Stimulated activated CD4-positive, alpha-beta T cell treated with anti-CD3 and anti-CD28 coated beads, Interleukin-1b, Interleukin-23, amount 100 ng/mL, for 24 hours (primary cell): ENCODE results near the gene ERMP1.
"Not testable (repeated sequence)": the region's sequence is repeated elsewhere in the genome, so short reads cannot be mapped to it uniquely, and the experiment has no call there.

ENCODE experiments used
- DNase-seq, 4 experiments: peaks; one replicate each; pipeline ENCODE4 v3.0.0-alpha.2; 2020; ENCODE audit warnings: low read depth in 4 of 4, low spot score in 1 of 4

The ERMP1 gene, protein sequence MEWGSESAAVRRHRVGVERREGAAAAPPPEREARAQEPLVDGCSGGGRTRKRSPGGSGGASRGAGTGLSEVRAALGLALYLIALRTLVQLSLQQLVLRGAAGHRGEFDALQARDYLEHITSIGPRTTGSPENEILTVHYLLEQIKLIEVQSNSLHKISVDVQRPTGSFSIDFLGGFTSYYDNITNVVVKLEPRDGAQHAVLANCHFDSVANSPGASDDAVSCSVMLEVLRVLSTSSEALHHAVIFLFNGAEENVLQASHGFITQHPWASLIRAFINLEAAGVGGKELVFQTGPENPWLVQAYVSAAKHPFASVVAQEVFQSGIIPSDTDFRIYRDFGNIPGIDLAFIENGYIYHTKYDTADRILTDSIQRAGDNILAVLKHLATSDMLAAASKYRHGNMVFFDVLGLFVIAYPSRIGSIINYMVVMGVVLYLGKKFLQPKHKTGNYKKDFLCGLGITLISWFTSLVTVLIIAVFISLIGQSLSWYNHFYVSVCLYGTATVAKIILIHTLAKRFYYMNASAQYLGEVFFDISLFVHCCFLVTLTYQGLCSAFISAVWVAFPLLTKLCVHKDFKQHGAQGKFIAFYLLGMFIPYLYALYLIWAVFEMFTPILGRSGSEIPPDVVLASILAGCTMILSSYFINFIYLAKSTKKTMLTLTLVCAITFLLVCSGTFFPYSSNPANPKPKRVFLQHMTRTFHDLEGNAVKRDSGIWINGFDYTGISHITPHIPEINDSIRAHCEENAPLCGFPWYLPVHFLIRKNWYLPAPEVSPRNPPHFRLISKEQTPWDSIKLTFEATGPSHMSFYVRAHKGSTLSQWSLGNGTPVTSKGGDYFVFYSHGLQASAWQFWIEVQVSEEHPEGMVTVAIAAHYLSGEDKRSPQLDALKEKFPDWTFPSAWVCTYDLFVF

DNA sequence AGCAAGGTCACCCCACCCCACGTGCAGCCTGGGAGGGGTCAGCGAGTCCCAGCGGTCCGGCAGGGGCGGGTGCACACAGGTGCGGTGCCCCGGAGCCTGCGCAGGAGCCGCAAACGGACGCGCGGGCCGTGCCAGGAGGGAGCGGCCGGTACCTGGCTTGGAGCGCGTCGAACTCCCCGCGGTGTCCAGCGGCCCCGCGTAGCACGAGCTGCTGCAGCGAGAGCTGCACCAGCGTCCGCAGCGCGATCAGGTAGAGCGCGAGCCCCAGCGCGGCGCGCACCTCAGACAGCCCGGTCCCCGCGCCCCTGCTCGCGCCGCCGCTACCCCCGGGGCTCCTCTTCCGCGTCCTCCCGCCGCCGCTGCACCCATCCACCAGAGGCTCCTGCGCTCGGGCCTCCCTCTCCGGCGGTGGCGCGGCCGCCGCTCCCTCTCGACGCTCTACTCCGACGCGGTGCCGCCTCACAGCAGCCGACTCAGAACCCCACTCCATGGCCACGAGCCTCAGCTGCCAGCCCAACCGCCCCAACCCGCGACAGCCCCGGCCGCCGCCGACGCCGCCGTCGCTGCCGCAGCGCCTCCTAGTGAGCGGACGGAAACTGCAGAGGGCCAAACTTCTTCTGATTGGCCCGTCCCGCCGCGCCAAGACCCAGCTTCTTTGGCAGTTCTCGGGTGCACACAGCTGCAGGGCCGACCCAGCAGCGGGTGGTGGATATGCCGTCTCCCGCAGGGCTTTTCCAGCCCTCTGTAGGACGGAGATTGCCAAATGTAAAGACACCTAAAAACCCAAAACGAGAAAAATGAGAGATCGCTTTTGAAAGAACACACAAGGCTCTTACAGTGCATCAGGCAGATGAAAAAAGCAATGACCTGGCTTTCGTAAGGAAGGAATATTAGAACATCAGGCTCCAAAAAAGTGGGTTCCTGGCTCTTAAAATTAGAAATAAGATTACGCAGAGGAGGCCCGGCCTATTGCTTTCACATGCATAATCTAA, at the start of gene ERMP1:
TSS of gene ERMP1 (minus strand) at position 580 of the 992 bp plus-strand sequence. CDS start at position 490, 90 bp downstream.
- DNase-seq = peak; percentile 71 to 88 (median 84)

DNA sequence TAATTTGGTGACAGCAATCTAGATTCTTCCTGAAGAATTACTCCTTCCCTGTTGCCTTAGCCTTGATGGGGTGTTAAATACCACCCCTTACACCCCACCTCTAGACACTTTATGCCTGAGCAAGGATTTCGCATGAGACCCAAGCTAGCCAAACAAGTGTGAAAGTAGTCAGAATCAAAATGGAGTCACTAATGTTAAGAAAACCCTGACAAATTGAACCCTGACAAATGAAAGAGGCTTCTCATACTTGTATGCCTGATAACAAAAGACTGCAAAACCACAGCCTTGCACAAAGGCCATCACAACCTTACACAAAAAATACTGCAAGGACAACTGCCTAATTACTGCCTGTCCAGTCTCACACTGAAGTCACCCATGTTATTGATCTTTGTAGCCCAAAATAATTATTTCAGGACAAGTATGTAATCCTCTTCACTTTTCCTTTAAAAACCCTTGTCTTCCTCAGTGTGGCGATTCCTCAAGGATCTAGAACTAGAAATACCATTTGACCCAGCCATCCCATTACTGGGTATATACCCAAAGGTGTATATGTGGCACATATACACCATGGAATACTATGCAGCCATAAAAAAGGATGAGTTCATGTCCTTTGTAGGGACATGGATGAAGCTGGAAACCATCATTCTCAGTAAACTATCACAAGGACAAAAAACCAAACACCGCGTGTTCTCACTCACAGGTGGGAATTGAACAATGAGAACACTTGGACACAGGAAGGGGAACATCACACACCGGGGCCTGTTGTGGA, 49.5 kb upstream of the ERMP1 start:
- not testable (repeated sequence) for DNase-seq

DNA sequence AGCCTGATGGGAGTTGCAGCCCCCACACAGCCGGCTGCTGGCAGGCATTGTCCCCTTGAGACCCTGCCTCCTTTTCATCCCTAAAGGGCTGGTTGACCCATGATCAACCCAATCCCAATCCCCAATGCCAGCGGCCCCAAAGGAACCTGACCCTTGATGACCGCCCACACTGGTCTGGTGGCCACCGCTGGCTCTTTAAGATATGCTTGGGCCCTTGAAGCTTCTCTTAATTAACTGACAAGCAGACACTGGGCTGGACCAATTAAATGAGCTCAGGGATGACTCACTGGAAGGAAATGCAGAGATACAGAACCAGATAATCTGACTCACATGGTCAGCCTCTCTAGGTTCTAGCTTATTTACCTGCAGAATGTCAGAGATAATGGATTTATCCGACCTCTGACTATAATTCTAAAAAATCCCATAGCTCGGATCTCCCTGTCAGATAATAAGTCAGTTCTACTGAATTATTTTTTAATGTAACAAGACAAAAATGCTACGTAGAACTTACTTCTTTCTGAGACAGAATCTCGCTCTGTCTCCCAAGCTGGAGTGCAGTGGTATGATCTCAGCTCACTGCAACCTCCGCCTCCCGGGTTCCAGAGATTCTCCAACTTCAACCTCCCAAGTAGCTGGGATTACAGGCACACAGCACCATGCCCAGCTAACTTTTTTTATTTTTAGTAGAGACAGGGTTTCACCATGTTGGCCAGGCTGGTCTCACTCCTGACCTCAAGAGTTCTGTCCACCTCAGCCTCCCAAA, 46.7 kb upstream of the ERMP1 start:
- no peak for DNase-seq

DNA sequence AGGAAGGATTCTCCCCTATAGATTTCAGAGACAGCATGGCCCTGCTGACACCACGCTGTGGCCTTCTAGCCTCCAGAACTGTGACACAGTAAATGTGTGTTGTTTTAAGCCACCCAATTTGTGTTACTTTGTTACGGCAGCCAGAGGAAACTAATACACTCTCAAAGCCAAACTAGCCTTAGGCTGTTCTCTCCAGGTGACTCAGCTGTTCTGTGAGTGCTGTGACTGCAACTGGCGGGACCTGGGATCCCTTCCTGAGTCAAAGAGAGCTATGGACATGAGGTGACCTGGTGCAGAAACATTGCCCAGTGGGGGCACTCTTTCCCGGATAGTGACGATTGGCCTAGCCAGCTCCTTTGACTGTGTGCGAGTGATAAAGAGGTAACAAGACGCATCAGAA, 43.8 kb upstream of the ERMP1 start:
- no peak for DNase-seq

DNA sequence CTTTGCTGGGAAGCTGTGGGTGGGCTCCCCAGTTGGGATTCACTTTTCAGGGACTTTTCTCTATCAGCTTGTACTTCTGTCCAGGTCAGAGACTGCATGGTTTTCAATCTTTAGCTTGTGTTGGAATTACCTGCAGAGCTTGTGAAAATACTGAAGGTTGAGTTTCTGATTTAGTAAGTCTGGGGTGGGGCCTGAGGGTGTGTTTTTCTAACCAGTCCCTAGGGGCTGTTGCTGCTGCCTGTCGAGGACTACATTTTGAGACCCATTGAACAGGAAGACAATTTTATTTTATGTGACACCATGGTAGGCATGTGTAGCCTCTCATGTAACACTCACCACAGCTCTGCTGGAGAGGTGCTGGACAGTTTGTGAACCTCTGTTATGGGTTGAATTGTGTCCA, 43.1 kb upstream of the ERMP1 start:
- DNase-seq = no peak

DNA sequence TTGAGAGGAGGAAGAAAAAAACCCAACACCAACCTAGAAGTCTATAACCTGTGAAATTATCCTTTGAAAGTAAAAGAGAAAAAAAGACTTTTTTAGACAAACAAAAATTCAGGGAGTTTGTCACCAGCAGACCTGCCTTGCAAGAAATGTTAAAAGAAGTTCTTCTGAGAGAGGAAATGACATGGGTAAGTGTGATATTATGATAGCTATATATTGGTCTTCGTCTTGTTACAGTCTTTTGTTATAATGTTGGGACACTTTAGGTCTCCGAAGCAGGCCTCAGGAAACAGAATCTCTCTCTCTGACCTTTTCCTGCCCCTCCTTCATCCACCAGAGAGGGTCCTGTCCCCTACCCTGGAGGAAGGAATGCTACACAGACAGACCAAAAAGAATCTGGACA, 41.1 kb upstream of the ERMP1 start:
- no peak for DNase-seq

DNA sequence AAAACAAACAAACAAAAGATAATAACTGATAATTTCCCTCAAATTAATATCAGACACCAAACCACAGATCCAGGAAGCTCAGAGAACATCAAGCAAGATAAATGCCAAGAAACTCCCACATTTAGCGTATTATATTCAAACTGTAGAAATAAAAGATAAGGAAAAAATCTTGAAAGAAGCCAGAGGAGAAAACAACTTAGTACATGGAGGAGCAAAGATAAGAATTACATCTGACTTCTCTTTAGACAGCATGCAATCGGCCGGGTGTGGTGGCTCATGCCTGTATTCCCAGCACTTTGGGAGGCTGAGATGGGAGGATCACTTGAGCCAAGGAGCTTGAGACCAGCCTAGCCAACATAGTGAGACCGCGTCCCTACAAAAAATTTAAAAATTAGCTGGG, 40.5 kb upstream of the ERMP1 start:
- DNase-seq = no peak

DNA sequence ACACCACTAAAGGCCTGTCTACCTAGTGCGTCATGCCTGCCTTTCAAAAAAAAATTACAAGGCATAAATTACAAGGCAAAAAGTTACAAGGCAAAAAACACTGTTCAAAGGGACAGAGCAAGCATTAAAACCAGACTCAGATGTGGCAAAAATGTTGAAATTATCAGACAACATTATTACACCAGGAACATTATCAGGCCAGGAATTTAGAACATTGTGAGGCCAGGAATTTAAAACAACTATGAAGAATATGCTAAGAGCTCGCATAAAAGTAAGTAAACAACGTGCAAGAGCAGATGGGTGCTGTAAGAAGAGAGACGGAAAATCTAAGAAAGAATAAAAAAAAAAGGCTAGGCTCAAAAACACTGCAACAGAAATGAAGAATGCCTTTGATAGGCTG, 39.6 kb upstream of the ERMP1 start:
- DNase-seq = no peak

DNA sequence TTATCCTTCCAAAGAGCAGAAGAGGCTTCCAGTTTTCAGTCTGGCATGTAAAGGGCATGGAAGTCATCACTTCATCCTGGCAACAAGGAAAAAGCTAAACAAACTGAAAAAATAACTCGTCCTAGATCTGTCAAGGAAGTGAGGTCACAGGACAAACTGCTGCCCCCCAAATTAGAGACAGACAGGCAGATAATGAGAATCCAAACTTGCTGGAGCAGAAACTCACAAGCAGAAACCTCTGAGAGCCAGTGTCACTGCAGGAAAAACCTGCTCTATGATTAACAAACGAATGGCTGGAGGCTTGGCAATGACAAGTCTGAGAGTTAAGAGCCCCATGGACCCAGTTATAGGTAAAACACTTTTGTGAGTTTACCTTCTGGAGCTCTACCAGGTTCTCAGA, 38.9 kb upstream of the ERMP1 start:
- no peak for DNase-seq

DNA sequence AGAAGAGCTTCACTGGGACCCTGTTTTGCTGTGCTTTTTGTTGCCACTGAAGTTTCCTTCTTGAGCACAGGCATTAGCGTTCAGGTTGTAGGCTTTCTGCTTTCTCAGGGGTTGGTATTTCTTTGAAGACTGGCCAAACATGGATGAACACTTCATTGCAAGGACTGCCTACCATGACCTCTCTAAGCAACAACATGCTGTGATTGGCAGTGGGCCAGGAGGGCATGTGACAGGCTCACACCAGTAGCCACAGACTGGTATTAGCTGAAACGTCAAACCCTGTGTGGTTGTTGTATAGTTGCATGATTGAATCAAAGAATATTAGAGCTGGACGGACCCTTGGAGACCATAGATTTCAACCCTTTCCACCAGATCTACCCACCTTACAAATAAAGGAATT, 37.8 kb upstream of the ERMP1 start:
- DNase-seq = no peak

DNA sequence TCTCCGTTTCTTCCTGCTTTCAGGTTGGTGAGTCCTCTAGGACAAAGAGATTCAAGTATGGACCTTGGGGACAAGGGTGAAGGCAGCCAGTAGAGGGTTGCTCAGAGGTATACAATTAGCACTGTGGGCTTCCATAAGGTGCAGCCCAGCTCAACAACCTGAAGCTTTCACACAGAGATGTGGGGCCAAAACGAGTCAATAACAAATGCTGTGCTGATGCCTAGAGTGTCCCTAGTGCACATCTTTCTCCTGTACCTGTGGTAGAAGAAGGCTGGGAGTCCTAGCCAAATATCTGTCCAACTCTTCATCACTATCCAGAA, 37.1 kb upstream of the ERMP1 start:
- no peak for DNase-seq

DNA sequence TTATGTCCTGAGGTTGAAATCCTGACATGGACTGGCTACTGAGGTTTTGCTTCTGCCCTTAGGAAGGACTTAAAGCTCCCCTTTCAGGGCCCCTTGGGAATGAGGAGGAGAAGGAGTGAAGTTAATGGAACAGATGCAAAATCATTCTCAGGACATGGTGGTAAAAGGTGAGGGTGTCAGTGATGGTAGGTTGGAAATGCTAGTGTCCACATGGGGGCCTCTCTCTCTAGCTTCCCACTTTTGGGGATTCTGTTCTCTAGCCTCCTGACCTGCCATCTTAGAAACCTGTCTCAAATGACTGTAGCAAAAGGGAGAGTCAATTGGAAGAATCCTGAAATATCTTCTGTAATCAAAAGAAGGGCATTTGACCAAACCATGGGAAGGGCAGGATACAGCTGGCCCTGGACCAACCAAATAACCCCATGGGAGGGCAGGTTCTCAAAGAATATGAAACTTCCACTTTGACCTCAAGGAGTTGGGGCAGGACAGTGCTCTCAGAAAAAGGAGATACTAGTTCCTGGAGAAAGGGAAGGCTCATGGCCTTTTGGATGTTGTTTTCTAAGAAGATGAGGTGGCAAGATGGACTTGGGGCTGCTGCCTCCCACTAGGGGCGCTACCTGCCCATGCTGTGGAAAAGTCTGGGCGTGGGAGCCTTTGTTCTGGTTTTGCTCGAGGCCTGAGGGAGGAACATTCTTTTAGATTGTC, 36.5 kb upstream of the ERMP1 start:
- DNase-seq = no peak

DNA sequence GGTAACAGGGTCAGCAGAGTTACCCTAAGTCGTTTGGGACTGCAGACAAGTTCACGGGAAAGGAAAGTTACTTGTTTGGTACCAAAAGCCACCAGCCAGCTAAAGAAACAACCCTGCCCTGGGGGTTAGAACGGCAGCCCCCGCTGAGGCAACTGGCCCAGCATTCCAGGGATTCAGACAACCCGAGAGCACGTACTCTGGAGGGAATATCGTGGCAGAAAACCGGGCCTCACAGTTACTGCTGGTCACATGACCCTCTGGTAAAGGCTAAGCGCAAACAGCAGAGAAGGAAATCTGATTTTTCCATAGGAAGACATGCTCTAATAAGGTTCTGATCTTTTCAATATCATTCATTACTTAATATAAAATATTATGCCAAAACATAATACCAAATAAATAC, 35.3 kb upstream of the ERMP1 start:
- DNase-seq = no peak

DNA sequence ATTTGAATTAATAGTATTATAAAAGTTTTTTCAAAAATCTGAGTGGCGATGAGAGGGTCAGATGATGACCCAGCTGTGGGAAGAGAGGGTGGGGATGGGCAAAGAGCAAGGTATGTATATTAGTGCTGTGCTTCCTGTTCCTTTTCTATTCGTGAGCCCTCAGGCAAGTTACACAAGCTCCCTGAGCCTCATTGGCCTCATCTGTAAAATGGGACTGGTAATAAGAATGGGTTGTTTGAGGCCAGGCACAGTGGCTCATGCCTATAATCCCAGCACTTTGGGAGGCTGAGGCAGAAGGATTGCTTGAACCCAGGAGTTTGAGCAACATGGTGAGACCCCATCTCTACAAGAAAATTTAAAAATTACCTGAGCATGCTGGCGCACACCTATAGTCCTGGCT, 33.8 kb upstream of the ERMP1 start:
- DNase-seq = no peak

DNA sequence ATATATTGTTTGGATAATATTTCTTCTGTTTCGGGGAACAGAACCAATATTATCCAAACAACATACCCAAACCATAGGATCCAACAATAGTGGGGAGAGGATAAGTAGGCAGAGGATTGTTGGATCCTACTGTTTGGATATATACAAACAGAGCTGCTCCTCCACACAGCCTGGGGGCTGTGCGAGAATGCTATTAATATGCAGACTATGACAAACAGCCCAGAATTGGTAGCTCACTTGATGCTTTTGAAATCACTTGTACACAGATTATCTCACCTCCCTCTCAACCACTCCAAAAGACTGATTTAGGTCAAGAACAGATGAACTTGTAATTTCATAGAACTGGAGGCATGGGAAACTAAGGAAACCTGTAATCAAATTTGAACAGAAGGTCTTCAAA, 33.4 kb upstream of the ERMP1 start:
- DNase-seq = no peak

DNA sequence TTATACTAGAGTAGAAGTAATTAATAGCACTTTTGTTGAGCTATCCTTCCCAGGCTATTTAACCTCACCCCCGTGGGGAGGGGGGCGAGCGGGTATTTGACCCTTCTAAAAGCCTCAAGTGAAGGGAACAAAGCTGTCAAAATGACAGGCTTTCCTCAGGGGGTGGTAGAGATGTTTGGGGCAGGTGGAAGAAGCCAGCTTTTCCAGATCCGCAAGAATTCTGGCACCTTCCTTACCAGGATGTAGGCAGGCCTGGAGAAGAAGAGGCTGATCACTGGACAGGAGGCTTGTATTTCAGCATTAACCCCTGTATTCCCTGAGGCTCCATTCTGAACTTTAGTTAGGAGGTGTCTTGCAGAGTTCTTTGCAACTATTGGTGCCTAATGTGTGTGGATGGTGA, 31.5 kb upstream of the ERMP1 start:
- no peak for DNase-seq

DNA sequence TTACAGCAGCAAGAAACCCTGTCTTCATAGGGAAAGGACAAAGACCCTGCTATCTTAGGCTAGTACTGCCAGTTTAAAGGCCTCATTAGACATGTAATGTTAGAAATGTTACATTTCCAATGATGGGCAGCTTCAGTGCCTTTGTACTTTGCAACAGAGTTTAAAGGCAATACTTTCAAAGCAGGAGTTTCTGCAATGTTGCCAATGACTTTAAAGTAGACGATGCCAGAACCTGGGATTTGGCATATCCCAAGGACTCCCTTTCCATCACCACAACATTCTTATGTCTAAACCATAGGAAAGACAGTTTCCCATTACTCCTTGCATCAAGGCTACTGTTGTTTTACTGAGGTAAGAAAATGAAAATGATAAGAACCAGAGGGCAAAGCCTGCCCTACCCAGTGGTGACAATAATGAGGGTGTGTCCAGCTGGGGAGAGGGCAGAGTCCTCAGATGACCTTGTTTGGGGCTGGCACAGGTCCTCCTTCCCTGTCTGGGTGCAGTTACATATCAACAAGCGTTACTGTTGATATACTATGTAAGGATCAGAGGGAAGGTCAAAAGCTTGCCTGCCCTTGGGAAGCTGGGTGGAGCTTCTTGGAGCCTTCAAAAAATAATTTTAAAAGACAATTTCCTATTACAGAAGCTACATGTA, 30.3 kb upstream of the ERMP1 start:
- no peak for DNase-seq

DNA sequence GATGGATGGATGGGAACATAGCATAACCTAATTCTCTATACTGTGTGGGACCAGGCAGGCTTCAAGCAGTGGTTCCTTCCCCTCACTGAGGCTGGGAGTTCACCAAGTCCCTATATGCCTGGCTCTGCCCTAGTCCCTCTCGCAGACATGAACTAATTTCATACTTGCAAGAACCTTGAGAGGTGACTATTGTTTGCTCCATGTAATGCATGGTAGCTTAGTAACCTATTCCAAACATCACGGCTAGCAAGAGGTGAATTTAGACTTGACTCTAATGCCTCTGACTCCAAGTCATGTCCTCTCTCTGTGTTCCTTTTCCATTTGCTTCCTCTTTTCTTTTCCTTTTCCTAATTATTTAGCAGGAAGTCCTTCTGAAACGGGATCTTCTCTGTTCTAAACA, 25.9 kb upstream of the ERMP1 start:
- DNase-seq = no peak

DNA sequence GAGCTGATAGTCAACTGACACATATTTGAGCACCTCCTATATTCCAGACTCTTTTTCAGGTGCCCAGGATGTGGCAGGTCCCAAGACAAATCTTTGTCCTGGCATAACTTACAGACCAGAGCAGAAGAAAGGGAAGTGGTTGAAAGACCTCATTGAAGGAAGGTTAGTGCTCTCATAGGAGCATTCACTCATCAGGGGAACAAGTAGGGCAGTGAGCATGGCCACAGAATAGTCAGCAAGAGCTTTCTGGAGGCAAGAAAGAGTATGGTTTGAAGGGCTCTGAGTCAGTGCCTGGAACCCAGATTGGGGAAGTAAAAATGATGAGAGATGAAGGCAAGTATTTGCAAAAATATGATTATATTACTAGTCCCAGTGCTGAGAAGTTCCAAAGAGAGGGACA, 25.0 kb upstream of the ERMP1 start:
- no peak for DNase-seq
